IgD-negative memory B cell (primary cell): Measurements from ENCODE around the gene C1S. TPM values are rescaled to one million over a fixed set of nuclear protein-coding genes. Genes with fewer than 3 reads are reported as not detected.
"Not testable (repeated sequence)": the region's sequence is repeated elsewhere in the genome, so short reads cannot be mapped to it uniquely, and the experiment has no call there.

Experiments
- H3K27ac Mint-ChIP-seq, 3 donors: one replicate each; pipeline ENCODE4 v1.8.0; 2020 to 2022; ENCODE audit warnings: mild to moderate bottlenecking in 3 of 3, mixed read lengths in 3 of 3, moderate library complexity in 1 of 3
- H3K27me3 Mint-ChIP-seq: one replicate; pipeline ENCODE4 v1.8.0; 2021; ENCODE audit warnings: mixed read lengths
- H3K36me3 Mint-ChIP-seq: one replicate; pipeline ENCODE4 v1.8.0; 2020; ENCODE audit warnings: mild to moderate bottlenecking, mixed read lengths
- H3K4me1 Mint-ChIP-seq, 3 donors: one replicate each; pipeline ENCODE4 v1.8.0; 2020 to 2022; ENCODE audit warnings: mixed read lengths in 3 of 3, mild to moderate bottlenecking in 1 of 3
- H3K4me3 Mint-ChIP-seq, 4 donors: one replicate each; pipeline ENCODE4 v1.8.0; 2020 to 2022; ENCODE audit warnings: mild to moderate bottlenecking in 4 of 4, mixed read lengths in 4 of 4, moderate library complexity in 3 of 4
- H3K9me3 Mint-ChIP-seq, 3 donors: one replicate each; pipeline ENCODE4 v1.8.0; 2020 to 2021; ENCODE audit warnings: mixed read lengths in 3 of 3, mild to moderate bottlenecking in 1 of 3
- polyA plus RNA-seq: library from polyadenylated mRNA; unstranded; fragments of 300-500 nt; fragmentation: Illumina TruSeq; gene quantifications from one replicate; pipeline ENCODE4 v1.2.3, GENCODE V29; 2021

C1S gene
- not detected for polyA plus RNA-seq

- Mint-ChIP-seq H3K27ac (peak within 1 kb of the TSS in 1 of 3 donors; percentile 10), H3K36me3 (no peaks in the 10 kb centered on the region), H3K4me3 (no peak within 1 kb of the TSS), H3K4me1 (no peaks in the 10 kb centered on the region), H3K27me3 (peaks cover 18% of the 10 kb centered on the region), H3K9me3 (no peaks in the 10 kb centered on the region)
Observed at GRCh38 chr12:7060353-7060954, at the start of gene C1S. C1S (plus strand) TSS chr12:7060718; CDS start chr12:7061913, 1,195 bp downstream.

- not testable (repeated sequence) for H3K27ac Mint-ChIP-seq, H3K9me3 Mint-ChIP-seq, H3K36me3 Mint-ChIP-seq, H3K27me3 Mint-ChIP-seq, H3K4me3 Mint-ChIP-seq
- peaks cover 8 to 18% (median 12%) of the 10 kb centered on the region in 3 donors for H3K4me1 Mint-ChIP-seq
Observed at GRCh38 chr12:7011398-7011797, 49.1 kb upstream of the C1S start.

- H3K27me3 Mint-ChIP-seq = no peaks in the 10 kb centered on the region
- H3K27ac Mint-ChIP-seq = no peak overlapping the region
- H3K4me1 Mint-ChIP-seq = peaks cover 15 to 20% (median 17%) of the 10 kb centered on the region in 3 donors
- no peaks in the 10 kb centered on the region for H3K9me3 Mint-ChIP-seq
- H3K4me3 Mint-ChIP-seq = peak overlapping the region in 1 of 4 donors; percentile 52
- H3K36me3 Mint-ChIP-seq = no peaks in the 10 kb centered on the region
Observed at GRCh38 chr12:7012024-7012607, 48.4 kb upstream of the C1S start.

- H3K4me1 Mint-ChIP-seq = peaks cover 19 to 21% (median 20%) of the 10 kb centered on the region in 3 donors
- H3K4me3 Mint-ChIP-seq = peak overlapping the region in 1 of 4 donors; percentile 52
- no peaks in the 10 kb centered on the region for H3K27me3 Mint-ChIP-seq
- no peaks in the 10 kb centered on the region for H3K9me3 Mint-ChIP-seq
- H3K36me3 Mint-ChIP-seq = no peaks in the 10 kb centered on the region
- H3K27ac Mint-ChIP-seq = no peak overlapping the region
Observed at GRCh38 chr12:7013101-7013500, 47.4 kb upstream of the C1S start.

GRCh38 chr12:7015555-7016370 is 44.8 kb upstream of the C1S start:
- Mint-ChIP-seq H3K27ac (no peak overlapping the region), H3K4me1 (peaks cover 21 to 26% (median 23%) of the 10 kb centered on the region in 3 donors)

GRCh38 chr12:7016958-7017571 is 43.5 kb upstream of the C1S start:
- H3K36me3 Mint-ChIP-seq = no peaks in the 10 kb centered on the region
- H3K4me1 Mint-ChIP-seq = peaks cover 21 to 26% (median 23%) of the 10 kb centered on the region in 3 donors
- H3K27ac Mint-ChIP-seq = no peak overlapping the region
- H3K4me3 Mint-ChIP-seq = peak overlapping the region; percentile 85 to 99 (median 94)
- no peaks in the 10 kb centered on the region for H3K9me3 Mint-ChIP-seq
- H3K27me3 Mint-ChIP-seq = no peaks in the 10 kb centered on the region

More at GRCh38 chr12:7015555-7016370, 44.8 kb upstream of the C1S start:
- no peaks in the 10 kb centered on the region for H3K27me3 Mint-ChIP-seq
- no peaks in the 10 kb centered on the region for H3K36me3 Mint-ChIP-seq
- peak overlapping the region in 2 of 4 donors; percentile 14 to 76 for H3K4me3 Mint-ChIP-seq
- H3K9me3 Mint-ChIP-seq = no peaks in the 10 kb centered on the region

GRCh38 chr12:7017870-7018349 is 42.6 kb upstream of the C1S start:
- H3K9me3 Mint-ChIP-seq = no peaks in the 10 kb centered on the region
- peaks cover 18 to 26% (median 21%) of the 10 kb centered on the region in 3 donors for H3K4me1 Mint-ChIP-seq
- peak overlapping the region; percentile 85 to 99 (median 94) for H3K4me3 Mint-ChIP-seq
- H3K36me3 Mint-ChIP-seq = no peaks in the 10 kb centered on the region
- H3K27ac Mint-ChIP-seq = peak overlapping the region; percentile 71 to 96 (median 93)
- no peaks in the 10 kb centered on the region for H3K27me3 Mint-ChIP-seq

GRCh38 chr12:7018350-7019042 is 42.0 kb upstream of the C1S start, which contains the start of gene LPCAT3:
LPCAT3 (minus strand) TSS chr12:7018476; CDS start chr12:7018424, 52 bp downstream.
- H3K27me3 Mint-ChIP-seq = no peaks in the 10 kb centered on the region
- no peaks in the 10 kb centered on the region for H3K9me3 Mint-ChIP-seq
- peak within 1 kb of the TSS; percentile 85 to 99 (median 94) for H3K4me3 Mint-ChIP-seq
- H3K27ac Mint-ChIP-seq = peak within 1 kb of the TSS; percentile 71 to 96 (median 93)
- H3K36me3 Mint-ChIP-seq = no peaks in the 10 kb centered on the region
- peaks cover 15 to 26% (median 20%) of the 10 kb centered on the region in 3 donors for H3K4me1 Mint-ChIP-seq

- Mint-ChIP-seq H3K36me3 (no peaks in the 10 kb centered on the region), H3K4me1 (peaks cover 13 to 20% (median 20%) of the 10 kb centered on the region in 3 donors)
Observed at GRCh38 chr12:7019043-7019569, 41.4 kb upstream of the C1S start.

GRCh38 chr12:7021956-7022355 is 38.6 kb upstream of the C1S start:
- Mint-ChIP-seq H3K4me1 (peaks cover 9 to 14% (median 10%) of the 10 kb centered on the region in 3 donors), H3K27me3 (no peaks in the 10 kb centered on the region), H3K27ac (no peak overlapping the region), H3K36me3 (no peaks in the 10 kb centered on the region), H3K4me3 (no peak overlapping the region), H3K9me3 (no peaks in the 10 kb centered on the region)

More at GRCh38 chr12:7019043-7019569, 41.4 kb upstream of the C1S start:
- Mint-ChIP-seq H3K27me3 (no peaks in the 10 kb centered on the region), H3K27ac (peak overlapping the region; percentile 71 to 96 (median 93)), H3K9me3 (no peaks in the 10 kb centered on the region), H3K4me3 (peak overlapping the region; percentile 85 to 99 (median 94))

GRCh38 chr12:7023114-7023513 is 37.4 kb upstream of the C1S start:
- H3K9me3 Mint-ChIP-seq = no peaks in the 10 kb centered on the region
- H3K27me3 Mint-ChIP-seq = no peaks in the 10 kb centered on the region
- H3K4me1 Mint-ChIP-seq = peaks cover 1 to 9% (median 2%) of the 10 kb centered on the region in 3 donors
- H3K27ac Mint-ChIP-seq = no peak overlapping the region
- H3K36me3 Mint-ChIP-seq = no peaks in the 10 kb centered on the region
- H3K4me3 Mint-ChIP-seq = no peak overlapping the region

GRCh38 chr12:7026854-7027253 is 33.7 kb upstream of the C1S start:
- H3K4me1 Mint-ChIP-seq = no peaks in the 10 kb centered on the region
- no peaks in the 10 kb centered on the region for H3K36me3 Mint-ChIP-seq
- no peaks in the 10 kb centered on the region for H3K27me3 Mint-ChIP-seq
- no peak overlapping the region for H3K4me3 Mint-ChIP-seq
- no peaks in the 10 kb centered on the region for H3K9me3 Mint-ChIP-seq
- H3K27ac Mint-ChIP-seq = no peak overlapping the region

GRCh38 chr12:7031306-7031705 is 29.2 kb upstream of the C1S start:
- Mint-ChIP-seq H3K27me3 (peaks cover 4% of the 10 kb centered on the region), H3K9me3 (no peaks in the 10 kb centered on the region), H3K4me1 (no peaks in the 10 kb centered on the region), H3K4me3 (no peak overlapping the region), H3K27ac (no peak overlapping the region), H3K36me3 (peaks cover 1% of the 10 kb centered on the region)

- Mint-ChIP-seq H3K27ac (no peak overlapping the region), H3K4me3 (no peak overlapping the region), H3K9me3 (no peaks in the 10 kb centered on the region), H3K27me3 (peaks cover 4% of the 10 kb centered on the region), H3K4me1 (no peaks in the 10 kb centered on the region), H3K36me3 (peaks cover 1% of the 10 kb centered on the region)
Observed at GRCh38 chr12:7032990-7033389, 27.5 kb upstream of the C1S start.
